HG03196 (cell line): ENCODE measurements around the gene CD96.
A peak's percentile ranks its signal among the peaks of the same experiment; 100 is the strongest.
"Not testable (repeated sequence)": the region's sequence is repeated elsewhere in the genome, so short reads cannot be mapped to it uniquely, and the experiment has no call there.

Experiments used
- ATAC-seq: cut with Tn5 transposase; IDR thresholded peaks from one replicate; pipeline ENCODE4 v1.9.1; 2021; ENCODE audit not compliant: unreplicated experiment

Gene CD96

DNA sequence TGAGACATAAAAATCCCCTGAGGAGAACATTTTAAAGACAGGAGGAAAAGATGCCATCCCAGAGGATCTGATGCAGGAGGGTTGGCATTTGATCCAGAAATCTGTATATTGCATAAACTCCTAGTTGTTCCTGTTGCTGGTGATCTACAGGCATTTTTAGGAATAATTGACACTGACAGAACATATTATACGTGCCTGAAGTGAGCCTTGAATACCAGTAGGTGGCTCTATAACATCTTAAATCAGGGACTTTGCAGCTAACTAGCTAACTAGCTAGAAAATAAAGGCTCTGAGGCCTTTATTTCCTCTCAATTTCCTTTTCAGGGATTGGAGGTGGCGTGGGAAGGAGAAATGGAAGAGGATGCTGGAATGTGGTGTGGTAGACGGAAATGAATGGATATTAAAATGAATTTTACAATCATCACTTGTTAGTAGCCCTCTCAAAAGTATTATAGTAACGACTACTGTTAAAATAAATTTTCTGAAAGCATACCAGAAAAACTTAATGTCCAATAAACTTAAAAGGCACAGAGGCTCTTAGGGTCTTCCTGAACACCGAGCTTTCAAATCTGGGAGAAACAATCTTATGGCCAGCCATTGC lies 127.0 kb downstream of the CD96 start:
- ATAC-seq: peak; percentile 47

DNA sequence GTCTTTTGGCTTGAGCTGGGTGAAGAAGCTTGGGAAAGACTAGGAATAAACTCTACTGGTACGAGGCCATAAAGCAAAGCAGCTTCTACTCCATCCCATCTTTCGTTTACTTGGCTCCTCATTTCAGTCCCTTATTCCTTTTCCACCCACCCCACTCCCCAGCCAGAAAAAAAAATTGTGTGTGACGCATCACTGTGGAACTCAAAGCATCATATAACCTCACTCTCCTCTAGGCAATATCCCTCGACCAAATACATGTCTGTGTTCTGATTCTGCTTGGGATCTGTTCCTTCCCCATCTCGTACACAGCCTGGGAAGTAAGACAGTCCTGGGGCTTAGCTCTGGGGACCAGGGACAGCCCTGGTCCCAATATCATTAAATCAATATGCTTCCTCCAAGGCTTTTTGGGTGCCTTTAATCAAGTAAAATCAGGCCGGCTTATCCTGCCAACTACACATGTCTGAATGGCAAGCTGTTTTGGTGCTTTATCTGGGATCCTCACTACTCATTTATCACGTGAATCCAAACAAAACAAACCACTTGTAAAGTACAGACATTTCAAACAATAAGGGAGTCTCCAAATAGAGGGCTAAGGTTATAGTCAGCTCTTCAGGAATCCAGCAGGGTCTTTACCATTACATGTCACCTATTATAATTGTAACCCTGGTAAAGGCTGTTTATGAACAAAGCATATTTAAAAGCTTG lies 128.1 kb downstream of the CD96 start:
- no peak for ATAC-seq

DNA sequence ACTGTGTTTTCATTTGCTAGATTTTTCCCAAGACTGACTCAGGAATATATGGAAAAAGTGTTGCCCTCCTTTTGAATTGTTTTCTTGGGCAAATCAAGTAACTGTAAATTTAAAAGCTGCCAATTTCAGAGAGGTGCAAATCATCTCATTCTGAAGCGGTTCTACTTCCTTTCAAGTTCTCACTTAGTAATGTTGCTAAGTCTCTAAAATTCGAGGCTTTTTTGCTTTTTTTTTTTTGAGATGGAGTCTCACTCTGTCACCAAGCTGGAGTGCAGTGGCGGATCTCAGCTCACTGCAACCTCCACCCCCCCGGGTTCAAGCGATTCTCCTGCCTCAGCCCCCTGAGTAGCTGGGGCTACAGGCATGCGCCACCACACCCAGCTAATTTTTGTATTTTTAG lies 130.5 kb downstream of the CD96 start:
- not testable (repeated sequence) for ATAC-seq

- no peak for ATAC-seq
Measured at GRCh38 chr3:111675846-111676210, 133.8 kb downstream of the CD96 start.

- peak; percentile 25 for ATAC-seq
Measured at GRCh38 chr3:111676211-111677006, 134.4 kb downstream of the CD96 start.

- ATAC-seq: no peak
Measured at GRCh38 chr3:111677007-111677392, 135.0 kb downstream of the CD96 start.

- no peak for ATAC-seq
Measured at GRCh38 chr3:111681661-111682426, 139.8 kb downstream of the CD96 start.

GRCh38 chr3:111684640-111685039 lies 142.6 kb downstream of the CD96 start:
- ATAC-seq: no peak

DNA sequence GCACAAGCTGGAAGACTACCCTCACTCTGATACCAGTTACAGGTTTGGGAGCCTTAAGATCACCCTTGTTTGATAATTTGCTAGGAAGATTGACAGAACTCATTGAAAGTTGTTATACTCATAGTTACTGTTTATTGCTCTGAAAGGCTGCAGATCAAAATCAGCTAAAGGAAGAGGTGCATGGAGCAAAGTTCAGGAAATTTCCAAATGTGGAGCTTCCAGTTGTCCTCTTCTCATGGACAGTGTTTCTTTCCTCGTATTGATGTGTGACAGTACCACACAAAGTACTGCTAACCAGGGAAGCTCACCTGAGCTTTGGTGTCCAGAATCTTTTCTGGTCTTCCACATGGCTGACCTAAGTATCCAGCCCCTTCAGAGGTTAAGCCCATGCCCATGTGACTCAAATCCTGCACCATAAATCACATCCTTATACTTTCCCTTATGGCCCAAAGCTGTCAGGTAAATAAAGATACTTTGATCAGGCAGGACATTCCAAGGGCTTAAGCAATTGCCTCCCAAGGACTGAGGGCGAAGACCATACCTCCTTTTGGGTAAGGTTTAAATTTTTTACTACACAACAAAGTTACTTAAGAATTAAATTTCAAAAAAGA lies 146.3 kb downstream of the CD96 start:
- ATAC-seq: no peak

- ATAC-seq: peak; percentile 83
Measured at GRCh38 chr3:111690242-111690641, 148.2 kb downstream of the CD96 start.

- ATAC-seq: no peak
Measured at GRCh38 chr3:111691293-111691909, 149.4 kb downstream of the CD96 start.

DNA sequence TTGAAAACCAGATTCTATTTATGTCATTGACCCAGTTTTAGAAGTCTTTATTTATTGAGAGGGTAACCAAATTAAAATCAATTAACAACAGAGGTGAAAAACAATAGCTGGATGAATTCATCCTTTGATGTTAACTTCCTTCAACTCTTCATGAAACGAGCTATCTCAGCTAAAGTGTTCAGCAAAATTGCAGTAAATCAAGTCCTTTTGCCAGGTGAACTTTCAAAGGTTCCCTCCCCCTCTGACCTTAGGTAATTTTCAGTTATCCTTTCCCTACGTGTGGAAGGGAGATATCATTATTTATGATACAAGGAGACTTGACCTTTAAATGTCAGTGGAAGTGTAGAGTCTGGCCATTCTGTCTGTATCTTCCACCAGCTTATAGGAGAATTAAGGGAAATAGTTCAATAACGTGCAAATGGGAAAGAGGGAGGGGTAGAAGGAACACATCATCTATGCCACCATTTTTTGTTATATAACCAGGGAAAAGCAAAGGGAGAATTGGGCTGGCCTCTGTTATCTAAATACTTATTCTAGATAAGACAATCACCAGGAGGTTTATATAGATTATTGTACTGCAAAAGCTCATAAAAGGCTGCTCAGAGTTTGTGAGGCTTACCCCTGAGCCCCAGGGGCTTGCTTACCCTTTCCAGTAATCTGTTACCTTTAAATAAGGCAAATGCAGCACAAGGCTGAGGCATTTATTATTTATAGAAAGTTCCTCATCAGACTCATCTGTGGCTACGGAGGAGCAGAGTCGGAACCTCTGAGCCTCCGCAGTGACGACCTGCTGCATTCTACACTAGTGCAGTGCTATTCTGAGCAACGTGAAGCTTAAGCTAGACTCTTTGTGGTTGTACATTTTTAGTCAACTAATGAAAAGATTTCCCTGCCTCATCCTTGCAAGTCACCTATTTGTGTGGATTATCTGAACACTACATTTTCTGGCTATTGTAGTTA lies 150.9 kb downstream of the CD96 start:
- no peak for ATAC-seq

- ATAC-seq: no peak
Measured at GRCh38 chr3:111694471-111694870, 152.5 kb downstream of the CD96 start.

DNA sequence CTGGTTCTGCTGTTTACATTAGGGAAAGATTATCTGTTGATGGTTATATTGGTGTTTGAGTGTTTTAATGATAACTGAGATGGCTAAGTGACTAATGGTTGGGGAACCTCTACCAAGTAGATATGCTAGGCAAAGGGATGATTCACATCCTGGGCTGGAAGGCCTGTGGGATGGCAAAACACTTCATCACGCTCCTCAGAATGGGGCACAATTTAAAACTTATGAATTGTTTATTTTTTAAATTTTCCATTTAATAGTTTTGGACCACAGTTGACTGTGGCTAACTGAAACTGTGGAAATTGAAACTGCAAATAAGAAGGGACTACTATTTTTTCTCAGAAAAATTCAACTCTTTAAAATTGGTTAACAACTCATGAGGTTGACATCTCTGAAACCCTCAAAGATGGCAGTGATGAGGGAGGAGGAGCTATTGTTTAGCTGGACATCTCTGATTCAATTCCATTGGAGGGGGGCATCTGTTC lies 153.7 kb downstream of the CD96 start:
- ATAC-seq: no peak

- no peak for ATAC-seq
Measured at GRCh38 chr3:111700054-111700453, 158.1 kb downstream of the CD96 start.

DNA sequence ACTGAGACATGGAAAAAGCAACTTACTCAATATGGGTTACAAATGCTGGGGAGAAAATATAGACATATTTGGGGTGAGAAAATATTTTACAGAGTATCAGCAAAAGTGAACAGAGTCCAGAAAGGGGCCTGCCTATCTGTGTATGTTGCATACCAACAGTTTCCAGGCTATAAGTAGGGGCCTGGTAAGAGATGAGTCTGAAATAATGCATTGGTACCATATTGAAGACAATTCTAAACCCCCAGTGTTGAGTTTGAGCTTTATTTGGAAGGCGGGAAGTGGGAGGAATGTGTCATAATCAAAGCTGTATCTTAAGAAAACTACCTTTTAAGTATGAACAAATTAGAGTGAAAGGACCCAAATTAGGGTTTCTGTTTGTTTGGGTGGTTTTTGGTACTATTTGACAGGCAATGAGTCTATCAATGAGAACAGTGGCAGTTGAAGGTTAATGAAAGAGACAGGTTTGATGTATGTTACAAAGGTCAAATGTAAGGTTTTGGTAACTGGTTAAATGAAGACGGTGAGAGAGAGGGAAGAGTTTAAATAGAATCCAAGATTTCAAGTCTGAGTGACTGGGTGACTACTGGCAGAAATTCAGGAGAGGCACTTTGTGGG lies 159.4 kb downstream of the CD96 start:
- ATAC-seq: no peak
